H9 (cell line): ENCODE results near the gene TIPRL. TPM values are rescaled to one million over a fixed set of nuclear protein-coding genes. Genes with fewer than 3 reads are reported as not detected.

Experiments
- DNase-seq: peaks from one replicate; pipeline ENCODE4 v3.0.0-alpha.2; 2017
- H2AFZ ChIP-seq: one replicate; pipeline ENCODE4 v1.6.1; 2013; ENCODE audit warnings: mild to moderate bottlenecking, low read length, control low read depth, moderate library complexity
- H2AK5ac ChIP-seq: 2 replicates; pipeline ENCODE4 v1.6.1; 2013; ENCODE audit warnings: low read length, control low read depth, mixed read lengths; ENCODE audit not compliant: insufficient read length
- H2BK120ac ChIP-seq: one replicate; pipeline ENCODE4 v1.6.1; 2013; ENCODE audit warnings: low read depth, mild to moderate bottlenecking, low read length, control low read depth, inconsistent platforms; ENCODE audit not compliant: poor library complexity, severe bottlenecking
- H2BK12ac ChIP-seq: 2 replicates; pipeline ENCODE4 v1.6.1; 2013; ENCODE audit warnings: low read length, control low read depth, mixed read lengths, low read depth; ENCODE audit not compliant: insufficient read length
- H2BK15ac ChIP-seq: 2 replicates; pipeline ENCODE4 v1.6.1; 2013; ENCODE audit warnings: low read depth, low read length, control low read depth
- H2BK20ac ChIP-seq: one replicate; pipeline ENCODE4 v1.6.1; 2013; ENCODE audit warnings: low read depth, mild to moderate bottlenecking, low read length, control low read depth, inconsistent platforms; ENCODE audit not compliant: poor library complexity, severe bottlenecking
- H2BK5ac ChIP-seq: 2 replicates; pipeline ENCODE4 v1.6.1; 2013; ENCODE audit warnings: low read length, control low read depth, mixed read lengths; ENCODE audit not compliant: insufficient read length
- H3K14ac ChIP-seq: 2 replicates; pipeline ENCODE4 v1.6.1; 2013; ENCODE audit warnings: low read length, control low read depth; ENCODE audit not compliant: insufficient read depth
- H3K18ac ChIP-seq: 2 replicates; pipeline ENCODE4 v1.6.1; 2013; ENCODE audit warnings: low read depth, mild to moderate bottlenecking, mixed read lengths, low read length, control low read depth; ENCODE audit not compliant: insufficient read length
- H3K23ac ChIP-seq: 2 replicates; pipeline ENCODE4 v1.6.1; 2013; ENCODE audit warnings: low read length, control low read depth, mixed read lengths, low read depth; ENCODE audit not compliant: insufficient read length
- H3K23me2 ChIP-seq: 2 replicates; pipeline ENCODE4 v1.6.1; 2013; ENCODE audit warnings: low read depth, mild to moderate bottlenecking, mixed read lengths, low read length, control low read depth; ENCODE audit not compliant: insufficient read length, poor library complexity, severe bottlenecking
- H3K27ac ChIP-seq: 2 replicates; pipeline ENCODE4 v1.5.1; 2013; ENCODE audit warnings: low read length, control low read depth, mixed read lengths, low read depth; ENCODE audit not compliant: insufficient read length
- H3K27me3 ChIP-seq: 2 replicates; pipeline ENCODE4 v1.6.1; 2013; ENCODE audit warnings: low read length, control low read depth, inconsistent platforms; ENCODE audit not compliant: insufficient read depth
- H3K4ac ChIP-seq: 2 replicates; pipeline ENCODE4 v1.6.1; 2013; ENCODE audit warnings: low read depth, mild to moderate bottlenecking, control low read depth, inconsistent platforms, low read length, moderate library complexity
- H3K4me1 ChIP-seq: 2 replicates; pipeline ENCODE4 v1.6.1; 2013; ENCODE audit warnings: low read length, control low read depth, inconsistent platforms; ENCODE audit not compliant: insufficient read depth
- H3K4me2 ChIP-seq: 2 replicates; pipeline ENCODE4 v1.6.1; 2013; ENCODE audit warnings: low read length, control low read depth, mixed read lengths; ENCODE audit not compliant: insufficient read length, insufficient read depth
- H3K56ac ChIP-seq: 2 replicates; pipeline ENCODE4 v1.6.1; 2013; ENCODE audit warnings: low read depth, mild to moderate bottlenecking, mixed read lengths, low read length, control low read depth; ENCODE audit not compliant: insufficient read length
- H3K79me1 ChIP-seq: 2 replicates; pipeline ENCODE4 v1.6.1; 2013; ENCODE audit warnings: low read depth, mild to moderate bottlenecking, moderate library complexity, low read length, control low read depth, inconsistent platforms; ENCODE audit not compliant: insufficient read depth, poor library complexity, severe bottlenecking
- H3K79me2 ChIP-seq: 2 replicates; pipeline ENCODE4 v1.6.1; 2013; ENCODE audit warnings: low read length, control low read depth, inconsistent platforms; ENCODE audit not compliant: insufficient read depth
- H3K9ac ChIP-seq: 2 replicates; pipeline ENCODE4 v1.6.1; 2013; ENCODE audit warnings: low read length, control low read depth, mixed read lengths; ENCODE audit not compliant: insufficient read length; ENCODE audit errors: extremely low read depth
- H3K9me3 ChIP-seq: one replicate; pipeline ENCODE4 v1.6.1; 2013; ENCODE audit warnings: low read depth, low read length, inconsistent platforms; ENCODE audit not compliant: control insufficient read depth
- H3T11ph ChIP-seq: one replicate; pipeline ENCODE4 v1.6.1; 2013; ENCODE audit warnings: mild to moderate bottlenecking, low read length, control low read depth, inconsistent platforms
- H4K20me1 ChIP-seq: one replicate; pipeline ENCODE4 v1.6.1; 2013; ENCODE audit not compliant: control insufficient read depth, insufficient read length, insufficient read depth
- H4K5ac ChIP-seq: 2 replicates; pipeline ENCODE4 v1.6.1; 2013; ENCODE audit warnings: low read depth, mild to moderate bottlenecking, mixed read lengths, low read length, control low read depth; ENCODE audit not compliant: insufficient read length
- H4K8ac ChIP-seq: replicated peaks from 2 replicates; pipeline ENCODE4 v1.6.1; 2013; ENCODE audit warnings: low read length, control low read depth, mixed read lengths, low read depth; ENCODE audit not compliant: insufficient read length
- H4K91ac ChIP-seq: 2 replicates; pipeline ENCODE4 v1.6.1; 2013; ENCODE audit warnings: low read depth, mild to moderate bottlenecking, moderate library complexity, mixed read lengths, low read length, control low read depth; ENCODE audit not compliant: insufficient read length
- H3K27ac Mint-ChIP-seq, 3 experiments: 2 replicates in 2 of 3; 3 replicates in 1 of 3; pipeline ENCODE4 v1.8.0; 2020 to 2021; ENCODE audit warnings: mixed read lengths in 3 of 3, mild to moderate bottlenecking in 1 of 3, moderate library complexity in 1 of 3
- H3K27me3 Mint-ChIP-seq: 2 replicates; pipeline ENCODE4 v1.8.0; 2021; ENCODE audit warnings: low read depth, mild to moderate bottlenecking, moderate library complexity, mixed read lengths
- H3K36me3 Mint-ChIP-seq, 3 experiments: 2 replicates in 2 of 3; 3 replicates in 1 of 3; pipeline ENCODE4 v1.8.0; 2020 to 2021; ENCODE audit warnings: low read depth in 3 of 3, mixed read lengths in 3 of 3; ENCODE audit not compliant: insufficient read depth in 1 of 3
- H3K4me1 Mint-ChIP-seq, 2 experiments: 2 replicates each; pipeline ENCODE4 v1.8.0; 2020; ENCODE audit warnings: mixed read lengths in 2 of 2
- H3K4me3 Mint-ChIP-seq, 2 experiments: 2 replicates in 1 of 2; 3 replicates in 1 of 2; pipeline ENCODE4 v1.8.0; 2020 to 2021; ENCODE audit warnings: mild to moderate bottlenecking in 2 of 2, mixed read lengths in 2 of 2, moderate library complexity in 1 of 2
- H3K9me3 Mint-ChIP-seq, 2 experiments: 2 replicates in 1 of 2; 3 replicates in 1 of 2; pipeline ENCODE4 v1.8.0; 2020; ENCODE audit warnings: mild to moderate bottlenecking in 2 of 2, mixed read lengths in 2 of 2, moderate library complexity in 1 of 2
- CTCF ChIP-seq: fragments of 200-600 bp; sonication (generic); conservative IDR thresholded peaks from 3 replicates; pipeline ENCODE4 v1.8.0; 2021; ENCODE audit warnings: antibody characterized with exemption, mild to moderate bottlenecking
- WGBS: extraction: QIAGEN DNeasy Blood & Tissue Kit; methylation state at CpG from one replicate; pipeline ENCODE4 v1.1.7; 2013; ENCODE audit warnings: missing lambda C conversion rate, low lambda C conversion rate, mixed read lengths; ENCODE audit not compliant: insufficient read length; ENCODE audit errors: extremely low coverage; 5-methylcytosine and 5-hydroxymethylcytosine counted together
- total RNA-seq: library from RNA; stranded (reverse); gene quantifications from 2 replicates; pipeline ENCODE4 v1.2.1, GENCODE V29; 2021

The TIPRL gene
- total RNA-seq, 1 experiment from 2014 or later = 24.4 TPM

DNA sequence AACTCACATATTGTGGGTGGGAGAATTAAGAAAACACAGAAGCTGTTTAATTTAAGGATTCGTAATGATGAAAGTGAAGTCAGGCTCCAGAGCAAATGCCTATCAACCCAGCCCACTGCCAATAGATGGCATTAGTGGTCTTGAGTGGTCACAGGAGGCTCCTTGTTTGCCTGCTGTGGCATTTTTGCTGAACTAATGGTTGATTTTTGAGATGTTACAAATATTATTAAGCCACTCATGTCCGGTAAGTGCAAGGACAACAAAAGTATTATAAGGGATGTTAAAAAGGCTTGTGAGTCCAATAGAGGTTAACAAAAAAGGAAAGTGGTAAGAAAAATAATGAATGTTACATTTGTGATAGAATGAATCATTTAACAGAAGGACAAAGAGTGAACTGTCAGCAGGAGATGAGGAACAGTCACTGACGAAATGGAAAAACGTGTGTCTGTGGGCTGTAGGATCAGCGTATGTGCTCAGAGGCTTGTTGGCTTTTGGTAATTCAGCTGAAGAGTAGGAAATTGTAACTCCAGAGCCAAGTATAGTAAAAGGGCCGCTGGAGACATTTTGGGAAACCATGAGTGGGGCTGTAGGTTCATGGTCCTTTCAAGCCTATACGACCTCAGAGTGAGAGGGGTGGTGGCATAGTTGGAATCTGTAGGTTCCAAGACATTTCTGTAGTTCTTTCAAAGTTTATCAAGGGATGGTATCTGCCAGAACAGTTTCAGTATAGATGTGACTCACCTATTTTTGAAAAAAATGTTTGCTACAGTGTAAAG, 58.3 kb downstream of the TIPRL start:
- Histone ChIP-seq H3K23me2 (no peaks in the 10 kb centered on the region), H3K4ac (no peak overlapping the region), H3K4me2 (no peak overlapping the region), H3K9ac (no peak overlapping the region), H4K8ac (no peak overlapping the region), H3T11ph (no peak overlapping the region), H3K56ac (no peak overlapping the region), H3K79me1 (no peaks in the 10 kb centered on the region), H2AK5ac (no peak overlapping the region), H4K20me1 (no peaks in the 10 kb centered on the region), H3K9me3 (no peaks in the 10 kb centered on the region), H2BK12ac (no peak overlapping the region), H2AFZ (no peak overlapping the region), H4K91ac (no peak overlapping the region), H3K27me3 (no peaks in the 10 kb centered on the region), H2BK120ac (no peak overlapping the region), H2BK5ac (no peak overlapping the region), H3K23ac (no peak overlapping the region), H3K27ac (no peak overlapping the region), H2BK20ac (no peak overlapping the region), H2BK15ac (no peak overlapping the region), H4K5ac (no peak overlapping the region), H3K79me2 (no peaks in the 10 kb centered on the region), H3K4me1 (no peaks in the 10 kb centered on the region), H3K14ac (no peak overlapping the region), H3K18ac (no peak overlapping the region)
- H3K4me3 Mint-ChIP-seq = no peak overlapping the region
- no peaks in the 10 kb centered on the region for H3K4me1 Mint-ChIP-seq
- peaks cover 8 to 57% (median 47%) of the 10 kb centered on the region in 3 experiments for H3K36me3 Mint-ChIP-seq
- H3K27ac Mint-ChIP-seq = no peak overlapping the region
- DNase-seq = no peak
- no peaks in the 10 kb centered on the region for H3K9me3 Mint-ChIP-seq
- no peaks in the 10 kb centered on the region for H3K27me3 Mint-ChIP-seq
- no CpG with 5 or more reads among the region's 7 CpGs for WGBS
- TF ChIP-seq CTCF = no peak
